Neuronal stem cell (in vitro differentiated cells): ENCODE measurements around the gene DSP.
A peak's percentile ranks its signal among the peaks of the same experiment; 100 is the strongest.

ENCODE experiments used
- DNase-seq: peaks from one replicate; pipeline ENCODE4 v3.0.0-alpha.2; 2013; ENCODE audit warnings: low spot score
- H2AFZ ChIP-seq: one replicate; pipeline ENCODE4 v1.6.1; 2013; ENCODE audit warnings: mild to moderate bottlenecking, low read length, inconsistent platforms
- H2AK5ac ChIP-seq: 2 replicates; pipeline ENCODE4 v1.6.1; 2013; ENCODE audit warnings: low read depth, mild to moderate bottlenecking, inconsistent platforms, low read length, moderate library complexity, mixed read lengths
- H2BK120ac ChIP-seq: 2 replicates; pipeline ENCODE4 v1.6.1; 2013; ENCODE audit warnings: low read depth, mild to moderate bottlenecking, inconsistent platforms, low read length, moderate library complexity, mixed read lengths
- H2BK12ac ChIP-seq: one replicate; pipeline ENCODE4 v1.6.1; 2013; ENCODE audit warnings: low read length, inconsistent platforms
- H2BK15ac ChIP-seq: 2 replicates; pipeline ENCODE4 v1.6.1; 2013; ENCODE audit warnings: mild to moderate bottlenecking, low read length, inconsistent platforms, mixed read lengths
- H2BK5ac ChIP-seq: one replicate; pipeline ENCODE4 v1.6.1; 2013; ENCODE audit warnings: inconsistent platforms, mild to moderate bottlenecking, low read length, moderate library complexity
- H3K14ac ChIP-seq: one replicate; pipeline ENCODE4 v1.6.1; 2013; ENCODE audit warnings: low read length, inconsistent platforms
- H3K18ac ChIP-seq: 2 replicates; pipeline ENCODE4 v1.6.1; 2013; ENCODE audit warnings: low read length, inconsistent platforms
- H3K23ac ChIP-seq: 2 replicates; pipeline ENCODE4 v1.6.1; 2013; ENCODE audit warnings: low read depth, mild to moderate bottlenecking, mixed read lengths, low read length, inconsistent platforms; ENCODE audit not compliant: poor library complexity
- H3K27ac ChIP-seq: replicated peaks from 3 replicates; pipeline ENCODE4 v1.5.1; 2013; ENCODE audit warnings: low read length, inconsistent platforms
- H3K27me3 ChIP-seq, 3 experiments: 2 replicates each; pipeline ENCODE4 v1.6.1; 2013; ENCODE audit warnings: low read length in 3 of 3, mild to moderate bottlenecking in 2 of 3, inconsistent platforms in 1 of 3, low read depth in 1 of 3, mixed read lengths in 1 of 3, moderate library complexity in 1 of 3; ENCODE audit not compliant: control insufficient read depth in 3 of 3, insufficient read depth in 3 of 3
- H3K36me3 ChIP-seq, 2 donors: replicated peaks in 1 of 2; 2 replicates each; pipeline ENCODE4 v1.6.1; 2013; ENCODE audit warnings: low read length in 2 of 2; ENCODE audit not compliant: control insufficient read depth in 2 of 2, insufficient read depth in 2 of 2
- H3K4ac ChIP-seq: 2 replicates; pipeline ENCODE4 v1.6.1; 2013; ENCODE audit warnings: inconsistent platforms, mild to moderate bottlenecking, low read length, moderate library complexity
- H3K4me1 ChIP-seq, 2 donors: 1 replicate in 1 of 2; 2 replicates in 1 of 2; pipeline ENCODE4 v1.6.1; 2013; ENCODE audit warnings: low read length in 2 of 2, low read depth in 1 of 2; ENCODE audit not compliant: control insufficient read depth in 2 of 2, insufficient read depth in 1 of 2
- H3K4me2 ChIP-seq: one replicate; pipeline ENCODE4 v1.6.1; 2013; ENCODE audit warnings: mild to moderate bottlenecking, low read length, inconsistent platforms; ENCODE audit not compliant: insufficient read depth, poor library complexity, severe bottlenecking
- H3K4me3 ChIP-seq, 2 donors: 2 replicates each; pipeline ENCODE4 v1.5.1; 2013; ENCODE audit warnings: low read length in 2 of 2, mild to moderate bottlenecking in 2 of 2, inconsistent platforms in 1 of 2, moderate library complexity in 1 of 2
- H3K79me1 ChIP-seq: one replicate; pipeline ENCODE4 v1.6.1; 2013; ENCODE audit warnings: low read depth, mild to moderate bottlenecking, inconsistent platforms, low read length, moderate library complexity
- H3K9ac ChIP-seq: one replicate; pipeline ENCODE4 v1.6.1; 2013; ENCODE audit warnings: mild to moderate bottlenecking, low read depth, low read length, inconsistent platforms; ENCODE audit not compliant: poor library complexity
- H3K9me3 ChIP-seq, 2 donors: replicated peaks in 1 of 2; 2 replicates each; pipeline versions ENCODE3 to v1.6.1; 2013; ENCODE audit warnings: low read length in 2 of 2, mild to moderate bottlenecking in 2 of 2, inconsistent platforms in 1 of 2, low read depth in 1 of 2, mixed read lengths in 1 of 2, moderate library complexity in 1 of 2; ENCODE audit not compliant: control insufficient read depth in 2 of 2, insufficient read depth in 1 of 2
- H4K8ac ChIP-seq: one replicate; pipeline ENCODE4 v1.6.1; 2013; ENCODE audit warnings: low read depth, mild to moderate bottlenecking, inconsistent platforms, low read length, moderate library complexity
- H4K91ac ChIP-seq: one replicate; pipeline ENCODE4 v1.6.1; 2013; ENCODE audit warnings: low read length, low read depth, mild to moderate bottlenecking, inconsistent platforms; ENCODE audit not compliant: poor library complexity
- WGBS, 2 donors: extraction: QIAGEN DNeasy Blood & Tissue Kit; methylation state at CpG; one replicate each; pipeline ENCODE4 v1.1.7; 2013; ENCODE audit warnings: missing lambda C conversion rate in 2 of 2, mixed read lengths in 1 of 2; ENCODE audit not compliant: insufficient read length in 2 of 2, insufficient replicate concordance in 1 of 2; ENCODE audit errors: extremely low coverage in 2 of 2; 5-methylcytosine and 5-hydroxymethylcytosine counted together

The DSP gene

GRCh38 chr6:7589949-7590917, 48.8 kb downstream of the DSP start, which contains the start of gene SNRNP48:
Gene SNRNP48 (plus strand): TSS chr6:7590198. CDS start chr6:7590258, 60 bp downstream.
- Histone ChIP-seq H4K91ac (no peak within 1 kb of the TSS), H3K23ac (peak within 1 kb of the TSS; percentile 100), H3K9ac (peak within 1 kb of the TSS; percentile 96), H2BK5ac (peak within 1 kb of the TSS; percentile 39), H4K8ac (no peak within 1 kb of the TSS), H3K36me3 (peaks cover 7 to 36% of the 10 kb centered on the region in 2 donors), H2BK120ac (no peak within 1 kb of the TSS), H2AFZ (peak within 1 kb of the TSS; percentile 85), H3K4me3 (peak within 1 kb of the TSS; percentile 59 to 85), H3K4ac (peak within 1 kb of the TSS; percentile 87), H3K4me2 (peak within 1 kb of the TSS; percentile 40), H3K9me3 (peaks cover 0 to 7% of the 10 kb centered on the region in 2 donors), H3K27me3 (peaks cover 0 to 17% (median 0%) of the 10 kb centered on the region in 3 experiments), H2AK5ac (no peak within 1 kb of the TSS), H2BK12ac (no peak within 1 kb of the TSS), H3K27ac (peak within 1 kb of the TSS; percentile 32), H3K79me1 (peaks cover 7% of the 10 kb centered on the region), H2BK15ac (no peak within 1 kb of the TSS), H3K4me1 (peaks cover 2 to 4% of the 10 kb centered on the region in 2 donors), H3K18ac (peak within 1 kb of the TSS; percentile 99), H3K14ac (peak within 1 kb of the TSS; percentile 82)
- DNase-seq, result peak; percentile 87
- no CpG with 5 or more reads among the region's 72 CpGs for WGBS, 2 donors

- whole genome bisulfite sequencing, 2 donors, result no CpG with 5 or more reads among the region's 10 CpGs
- peak overlapping the region; percentile 59 to 85 for H3K4me3 ChIP-seq
Observed at GRCh38 chr6:7590918-7591302, 49.4 kb downstream of the DSP start.

GRCh38 chr6:7591770-7592169, 50.3 kb downstream of the DSP start:
- H3K4me3 ChIP-seq, result no peak overlapping the region
- no peak overlapping the region for H2BK15ac ChIP-seq
- no peak overlapping the region for H3K23ac ChIP-seq
- H3K27me3 ChIP-seq, result peaks cover 0 to 11% (median 0%) of the 10 kb centered on the region in 3 experiments
- H4K91ac ChIP-seq, result no peak overlapping the region
- H3K4ac ChIP-seq, result no peak overlapping the region
- H3K18ac ChIP-seq, result no peak overlapping the region
- H3K14ac ChIP-seq, result no peak overlapping the region
- H2AK5ac ChIP-seq, result no peak overlapping the region
- H3K27ac ChIP-seq, result no peak overlapping the region
- H3K9me3 ChIP-seq, result peaks cover 0 to 7% of the 10 kb centered on the region in 2 donors
- H3K36me3 ChIP-seq, result peaks cover 10 to 51% of the 10 kb centered on the region in 2 donors
- WGBS, 2 donors, result no CpG with 5 or more reads among the region's 5 CpGs
- no peak overlapping the region for H2BK5ac ChIP-seq
- H3K79me1 ChIP-seq, result peaks cover 7% of the 10 kb centered on the region
- no peak overlapping the region for H3K4me2 ChIP-seq
- H3K9ac ChIP-seq, result no peak overlapping the region
- H3K4me1 ChIP-seq, result peaks cover 2 to 4% of the 10 kb centered on the region in 2 donors
- no peak overlapping the region for H2BK120ac ChIP-seq
- H4K8ac ChIP-seq, result no peak overlapping the region
- H2AFZ ChIP-seq, result no peak overlapping the region
- DNase-seq, result no peak
- H2BK12ac ChIP-seq, result no peak overlapping the region

More at GRCh38 chr6:7590918-7591302, 49.4 kb downstream of the DSP start:
- Histone ChIP-seq H3K4me2 (peak overlapping the region; percentile 19), H3K36me3 (peaks cover 10 to 42% of the 10 kb centered on the region in 2 donors), H2BK120ac (no peak overlapping the region), H4K8ac (no peak overlapping the region), H3K14ac (no peak overlapping the region), H3K4me1 (peaks cover 2 to 4% of the 10 kb centered on the region in 2 donors), H3K27me3 (peaks cover 0 to 14% (median 0%) of the 10 kb centered on the region in 3 experiments), H2BK5ac (no peak overlapping the region), H2BK15ac (no peak overlapping the region), H3K23ac (no peak overlapping the region), H2BK12ac (no peak overlapping the region), H3K4ac (no peak overlapping the region), H3K9me3 (peaks cover 0 to 7% of the 10 kb centered on the region in 2 donors), H3K79me1 (peaks cover 7% of the 10 kb centered on the region), H4K91ac (no peak overlapping the region), H2AK5ac (no peak overlapping the region), H3K27ac (no peak overlapping the region), H3K9ac (peak overlapping the region; percentile 63), H2AFZ (peak overlapping the region; percentile 85), H3K18ac (no peak overlapping the region)
- DNase-seq, result no peak

DNA sequence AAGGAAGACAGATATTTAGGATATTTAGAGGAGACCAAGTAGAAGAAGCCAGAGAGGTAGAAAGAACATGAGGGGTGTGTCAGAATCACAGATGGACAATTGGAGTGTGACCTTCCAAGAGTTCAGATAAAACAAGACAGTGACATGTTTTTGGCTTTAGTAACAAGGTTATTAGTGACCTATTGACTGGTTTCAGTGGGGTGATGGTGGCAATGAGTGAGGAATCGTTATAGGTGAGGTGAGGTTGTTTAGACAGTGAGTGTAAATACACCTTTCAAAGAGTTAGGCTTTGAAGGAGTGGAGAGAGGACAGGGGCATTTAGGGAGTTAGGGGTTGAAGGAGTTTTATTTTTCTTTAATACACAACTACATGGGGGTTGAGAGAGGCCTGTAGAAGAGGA, 51.8 kb downstream of the DSP start:
- Histone ChIP-seq H3K79me1 (peaks cover 7% of the 10 kb centered on the region), H2AFZ (no peak overlapping the region), H4K91ac (no peak overlapping the region), H3K4me1 (peaks cover 2 to 4% of the 10 kb centered on the region in 2 donors), H3K4ac (no peak overlapping the region), H3K4me2 (no peak overlapping the region), H2AK5ac (no peak overlapping the region), H2BK5ac (no peak overlapping the region), H3K18ac (no peak overlapping the region), H3K14ac (no peak overlapping the region), H2BK12ac (no peak overlapping the region), H3K27me3 (no peaks in the 10 kb centered on the region), H3K27ac (no peak overlapping the region), H3K9ac (no peak overlapping the region), H4K8ac (no peak overlapping the region), H3K4me3 (no peak overlapping the region), H3K23ac (no peak overlapping the region), H2BK15ac (no peak overlapping the region), H2BK120ac (no peak overlapping the region), H3K9me3 (peaks cover 0 to 7% of the 10 kb centered on the region in 2 donors), H3K36me3 (peaks cover 10 to 65% of the 10 kb centered on the region in 2 donors)
- DNase-seq, result no peak
- 100% methylated on average over 1 of the region's 1 CpG; no CpG with 5 or more reads in 1 of the 2 donors for WGBS, 2 donors
